Measurements from ENCODE around the gene CMKLR1. TPM values are rescaled to one million over a fixed set of nuclear protein-coding genes. Genes with fewer than 3 reads are reported as not detected.

The CMKLR1 gene
- total and polyA plus RNA-seq, 2 donors from 2014 or later = 6.1 to 25.7 TPM

GRCh38 chr12:108295641-108296040, 43.5 kb downstream of the CMKLR1 start:
- Histone ChIP-seq H3K27me3 (ENCODE audit: control insufficient read depth, insufficient read depth, low read length) (no peaks in the 10 kb centered on the region), H3K9ac (ENCODE audit: low read length in 3 of 3) (no peak overlapping the region), H3K4me1 (ENCODE audit: control insufficient read depth in 2 of 3, insufficient read depth in 2 of 3, low read depth in 1 of 3, low read length in 3 of 3) (peaks cover 0 to 4% (median 0%) of the 10 kb centered on the region in 3 donors), H3K27ac (ENCODE audit: low read depth in 2 of 2, low read length in 2 of 2) (no peak overlapping the region), H3K9me3 (ENCODE audit: control insufficient read depth in 2 of 3, insufficient read depth in 1 of 3, low read length in 3 of 3) (no peaks in the 10 kb centered on the region), H3K4me3 (ENCODE audit: low read length in 3 of 3) (no peak overlapping the region), H3K36me3 (ENCODE audit: control insufficient read depth in 2 of 3, insufficient read depth in 3 of 3, low read length in 3 of 3) (no peaks in the 10 kb centered on the region)
- TF ChIP-seq, protein P1, sequence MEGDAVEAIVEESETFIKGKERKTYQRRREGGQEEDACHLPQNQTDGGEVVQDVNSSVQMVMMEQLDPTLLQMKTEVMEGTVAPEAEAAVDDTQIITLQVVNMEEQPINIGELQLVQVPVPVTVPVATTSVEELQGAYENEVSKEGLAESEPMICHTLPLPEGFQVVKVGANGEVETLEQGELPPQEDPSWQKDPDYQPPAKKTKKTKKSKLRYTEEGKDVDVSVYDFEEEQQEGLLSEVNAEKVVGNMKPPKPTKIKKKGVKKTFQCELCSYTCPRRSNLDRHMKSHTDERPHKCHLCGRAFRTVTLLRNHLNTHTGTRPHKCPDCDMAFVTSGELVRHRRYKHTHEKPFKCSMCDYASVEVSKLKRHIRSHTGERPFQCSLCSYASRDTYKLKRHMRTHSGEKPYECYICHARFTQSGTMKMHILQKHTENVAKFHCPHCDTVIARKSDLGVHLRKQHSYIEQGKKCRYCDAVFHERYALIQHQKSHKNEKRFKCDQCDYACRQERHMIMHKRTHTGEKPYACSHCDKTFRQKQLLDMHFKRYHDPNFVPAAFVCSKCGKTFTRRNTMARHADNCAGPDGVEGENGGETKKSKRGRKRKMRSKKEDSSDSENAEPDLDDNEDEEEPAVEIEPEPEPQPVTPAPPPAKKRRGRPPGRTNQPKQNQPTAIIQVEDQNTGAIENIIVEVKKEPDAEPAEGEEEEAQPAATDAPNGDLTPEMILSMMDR (IDR thresholded peaks at IDR 0.05; ENCODE audit: borderline replicate concordance, extremely low read depth, insufficient read depth) = no peak
- DNase-seq (no peak), FAIRE-seq (no peak)
- intact Hi-C loops (cut with DNase I) = no loop called here

DNA sequence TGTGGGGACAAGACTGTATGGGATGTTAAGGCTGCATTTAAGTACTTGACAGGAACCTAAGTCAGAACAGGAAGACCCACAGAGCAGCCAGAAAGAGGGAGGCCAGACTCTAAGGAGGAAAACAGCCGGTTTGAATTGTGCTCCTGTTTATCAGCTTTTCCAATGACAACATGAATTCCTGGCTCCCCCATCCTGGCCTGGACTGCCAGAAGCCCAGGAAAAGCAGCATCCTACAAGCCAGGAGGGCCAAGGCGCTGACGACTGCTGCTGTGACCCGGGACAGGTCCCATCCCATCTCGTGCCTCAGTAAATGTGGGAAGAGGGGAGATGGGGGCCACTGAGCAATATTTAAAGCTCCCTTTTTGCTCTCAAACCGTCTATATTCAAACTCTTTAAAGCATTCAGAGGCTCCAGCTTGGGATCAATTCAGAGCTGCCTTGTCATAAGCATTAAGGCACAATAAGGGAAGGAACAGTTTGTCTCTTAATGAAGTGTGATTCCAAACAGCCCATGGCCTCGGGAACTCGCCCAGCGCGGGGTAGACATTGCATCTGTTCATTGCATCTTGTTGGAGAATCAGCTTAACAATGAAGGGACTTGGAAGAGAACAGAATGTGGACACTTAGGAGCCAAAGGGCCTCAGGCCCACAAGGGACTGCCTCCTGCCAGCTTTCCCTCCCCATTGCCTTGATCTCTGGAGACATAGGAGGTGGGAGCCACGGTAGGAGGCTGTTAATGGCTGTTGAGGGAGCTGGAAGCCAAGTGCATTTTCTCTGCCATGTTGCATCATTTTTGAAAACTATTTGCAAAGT, 49.6 kb downstream of the CMKLR1 start:
- no peaks in the 10 kb centered on the region for H3K36me3 ChIP-seq (ENCODE audit: control insufficient read depth in 2 of 3, insufficient read depth in 3 of 3, low read length in 3 of 3)
- H3K27me3 ChIP-seq (ENCODE audit: control insufficient read depth, insufficient read depth, low read length) = no peaks in the 10 kb centered on the region
- TF ChIP-seq, protein P1 (IDR thresholded peaks at IDR 0.05; ENCODE audit: borderline replicate concordance, extremely low read depth, insufficient read depth) = no peak
- H3K9me3 ChIP-seq (ENCODE audit: control insufficient read depth in 2 of 3, insufficient read depth in 1 of 3, low read length in 3 of 3) = no peaks in the 10 kb centered on the region
- no peak overlapping the region for H3K9ac ChIP-seq (ENCODE audit: low read length in 3 of 3)
- intact Hi-C loops (cut with DNase I) = no loop called here
- DNase-seq = no peak
- FAIRE-seq = no peak
- H3K4me1 ChIP-seq (ENCODE audit: control insufficient read depth in 2 of 3, insufficient read depth in 2 of 3, low read depth in 1 of 3, low read length in 3 of 3) = no peaks in the 10 kb centered on the region
- no peak overlapping the region for H3K27ac ChIP-seq (ENCODE audit: low read depth in 2 of 2, low read length in 2 of 2)
- no peak overlapping the region for H3K4me3 ChIP-seq (ENCODE audit: low read length in 3 of 3)

- no peaks in the 10 kb centered on the region for H3K4me1 ChIP-seq (ENCODE audit: control insufficient read depth in 2 of 3, insufficient read depth in 2 of 3, low read depth in 1 of 3, low read length in 3 of 3)
- H3K27ac ChIP-seq (ENCODE audit: low read depth in 2 of 2, low read length in 2 of 2) = no peak overlapping the region
- no peak for FAIRE-seq
- DNase-seq = no peak
- H3K9ac ChIP-seq (ENCODE audit: low read length in 3 of 3) = no peak overlapping the region
- H3K27me3 ChIP-seq (ENCODE audit: control insufficient read depth, insufficient read depth, low read length) = no peaks in the 10 kb centered on the region
- intact Hi-C loops (cut with DNase I) = no loop called here
- H3K4me3 ChIP-seq (ENCODE audit: low read length in 3 of 3) = no peak overlapping the region
- H3K36me3 ChIP-seq (ENCODE audit: control insufficient read depth in 2 of 3, insufficient read depth in 3 of 3, low read length in 3 of 3) = no peaks in the 10 kb centered on the region
- H3K9me3 ChIP-seq (ENCODE audit: control insufficient read depth in 2 of 3, insufficient read depth in 1 of 3, low read length in 3 of 3) = no peaks in the 10 kb centered on the region
- TF ChIP-seq, protein P1 (IDR thresholded peaks at IDR 0.05; ENCODE audit: borderline replicate concordance, extremely low read depth, insufficient read depth) = no peak
Observed at GRCh38 chr12:108287227-108287626, 51.9 kb downstream of the CMKLR1 start.

Measured in kidney (tissue), 14 donors.